Neural progenitor cell (in vitro differentiated cells): ENCODE data around the gene RPL3. TPM values are rescaled to one million over a fixed set of nuclear protein-coding genes. Genes with fewer than 3 reads are reported as not detected.

Experiments used
- DNase-seq: peaks from one replicate; pipeline ENCODE4 v3.0.0-alpha.2; 2016; ENCODE audit warnings: low spot score
- H2AFZ ChIP-seq: fragments of 200-600 bp; sonication (generic); replicated peaks from 2 replicates; pipeline ENCODE4 v1.6.1; 2016; ENCODE audit warnings: antibody characterized with exemption
- H3F3A ChIP-seq: fragments of 200-600 bp; sonication (generic); 2 replicates; pipeline ENCODE4 v1.6.1; 2016; ENCODE audit warnings: antibody characterized with exemption, low read depth
- H3K27ac ChIP-seq: fragments of 200-600 bp; sonication (generic); 2 replicates; pipeline ENCODE4 v1.5.1; 2016; ENCODE audit warnings: mild to moderate bottlenecking
- H3K27me3 ChIP-seq: fragments of 200-600 bp; sonication (generic); 2 replicates; pipeline ENCODE4 v1.6.1; 2016; ENCODE audit warnings: mild to moderate bottlenecking, moderate library complexity
- H3K36me3 ChIP-seq: fragments of 200-600 bp; sonication (generic); 2 replicates; pipeline ENCODE4 v1.5.1; 2016
- H3K4me1 ChIP-seq: fragments of 200-600 bp; sonication (generic); 2 replicates; pipeline ENCODE4 v1.6.1; 2016; ENCODE audit warnings: mixed run types
- H3K4me2 ChIP-seq: fragments of 200-600 bp; sonication (generic); 2 replicates; pipeline ENCODE4 v1.6.1; 2016
- H3K4me3 ChIP-seq: fragments of 200-600 bp; sonication (generic); 2 replicates; pipeline ENCODE4 v1.5.1; 2016
- H3K79me2 ChIP-seq: fragments of 200-600 bp; sonication (generic); 2 replicates; pipeline ENCODE4 v1.6.1; 2016; ENCODE audit warnings: low read depth
- H3K9ac ChIP-seq: fragments of 200-600 bp; sonication (generic); 2 replicates; pipeline ENCODE4 v1.6.1; 2016
- H3K9me3 ChIP-seq: fragments of 200-600 bp; sonication (generic); 2 replicates; pipeline ENCODE4 v1.5.1; 2016; ENCODE audit warnings: low read depth
- H4K20me1 ChIP-seq: fragments of 200-600 bp; sonication (generic); 2 replicates; pipeline ENCODE4 v1.6.1; 2016; ENCODE audit warnings: low read depth
- H3K27ac Mint-ChIP-seq: 3 replicates; pipeline ENCODE4 v1.8.0; 2021; ENCODE audit warnings: mixed read lengths
- H3K27me3 Mint-ChIP-seq: 2 replicates; pipeline ENCODE4 v1.8.0; 2022; ENCODE audit warnings: low read depth, mild to moderate bottlenecking, inconsistent platforms, moderate library complexity, mixed read lengths; ENCODE audit not compliant: insufficient read depth
- H3K36me3 Mint-ChIP-seq: 3 replicates; pipeline ENCODE4 v1.8.0; 2021; ENCODE audit warnings: mixed read lengths
- H3K4me1 Mint-ChIP-seq: 3 replicates; pipeline ENCODE4 v1.8.0; 2021; ENCODE audit warnings: mixed read lengths
- H3K4me3 Mint-ChIP-seq: 3 replicates; pipeline ENCODE4 v1.8.0; 2021; ENCODE audit warnings: mild to moderate bottlenecking, moderate library complexity, mixed read lengths
- H3K9me3 Mint-ChIP-seq: 3 replicates; pipeline ENCODE4 v1.8.0; 2020; ENCODE audit warnings: mixed read lengths
- CTCF ChIP-seq: fragments of 200-600 bp; sonication (generic); IDR thresholded peaks from 2 replicates; pipeline ENCODE4 v1.5.1; 2017; ENCODE audit warnings: antibody characterized with exemption, mild to moderate bottlenecking
- EZH2 ChIP-seq: fragments of 200-600 bp; sonication (generic); IDR thresholded peaks from 2 replicates; pipeline ENCODE4 v1.6.1; 2017; ENCODE audit warnings: antibody characterized with exemption, mild to moderate bottlenecking, moderate library complexity
- EZH2phosphoT487 ChIP-seq: fragments of 200-600 bp; sonication (generic); IDR thresholded peaks from 2 replicates; pipeline ENCODE4 v1.6.1; 2017; ENCODE audit warnings: antibody characterized with exemption
- total RNA-seq: library from RNA; depleted of rRNA; stranded (reverse); fragments of >200 nt; gene quantifications from 2 replicates; pipeline ENCODE4 v1.2.3, GENCODE V29; 2015; ENCODE audit warnings: low replicate concordance

Gene RPL3
- total RNA-seq, 1 donor from 2014 or later = 3,021 TPM

- Histone ChIP-seq H2AFZ (no peak overlapping the region), H3K27ac (no peak overlapping the region), H3K4me3 (no peak overlapping the region), H3K27me3 (no peaks in the 10 kb centered on the region), H3K4me2 (no peak overlapping the region), H3K79me2 (no peaks in the 10 kb centered on the region), H3K4me1 (peaks cover 7% of the 10 kb centered on the region), H3F3A (peaks cover 8% of the 10 kb centered on the region), H3K9ac (no peak overlapping the region), H4K20me1 (no peaks in the 10 kb centered on the region), H3K36me3 (no peaks in the 10 kb centered on the region), H3K9me3 (no peaks in the 10 kb centered on the region)
- TF ChIP-seq EZH2 = no peak
- TF ChIP-seq CTCF = no peak
- TF ChIP-seq EZH2phosphoT487 = no peak
- peaks cover 12% of the 10 kb centered on the region for H3K27me3 Mint-ChIP-seq
- peaks cover 3% of the 10 kb centered on the region for H3K36me3 Mint-ChIP-seq
- H3K9me3 Mint-ChIP-seq = peaks cover 5% of the 10 kb centered on the region
- H3K27ac Mint-ChIP-seq = no peak overlapping the region
- H3K4me1 Mint-ChIP-seq = peaks cover 19% of the 10 kb centered on the region
- no peak overlapping the region for H3K4me3 Mint-ChIP-seq
- DNase-seq = no peak
Observed at GRCh38 chr22:39281126-39281525, 38.3 kb downstream of the RPL3 start.

- Histone ChIP-seq H3K9ac (no peak overlapping the region), H3K9me3 (no peaks in the 10 kb centered on the region), H3K4me1 (peaks cover 7% of the 10 kb centered on the region), H3K4me3 (no peak overlapping the region), H2AFZ (no peak overlapping the region), H4K20me1 (no peaks in the 10 kb centered on the region), H3K27ac (no peak overlapping the region), H3K4me2 (no peak overlapping the region), H3K79me2 (no peaks in the 10 kb centered on the region), H3K27me3 (no peaks in the 10 kb centered on the region), H3K36me3 (no peaks in the 10 kb centered on the region), H3F3A (peaks cover 8% of the 10 kb centered on the region)
- Mint-ChIP-seq H3K36me3 (peaks cover 3% of the 10 kb centered on the region), H3K9me3 (peaks cover 5% of the 10 kb centered on the region), H3K27ac (peak overlapping the region; percentile 42), H3K27me3 (peaks cover 9% of the 10 kb centered on the region), H3K4me1 (peaks cover 19% of the 10 kb centered on the region), H3K4me3 (no peak overlapping the region)
- no peak for TF ChIP-seq EZH2phosphoT487
- DNase-seq = no peak
Observed at GRCh38 chr22:39280250-39280649, 39.2 kb downstream of the RPL3 start.

- peak overlapping the region; percentile 36 for H2AFZ ChIP-seq
- no peaks in the 10 kb centered on the region for H3K79me2 ChIP-seq
- no peak for DNase-seq
- no peaks in the 10 kb centered on the region for H3K36me3 ChIP-seq
- H3K4me1 ChIP-seq = peaks cover 7% of the 10 kb centered on the region
- H3K27me3 Mint-ChIP-seq = peaks cover 6% of the 10 kb centered on the region
- H3K9me3 ChIP-seq = no peaks in the 10 kb centered on the region
- H3K4me3 ChIP-seq = no peak overlapping the region
- TF ChIP-seq CTCF = no peak
- no peak for TF ChIP-seq EZH2
- TF ChIP-seq EZH2phosphoT487 = no peak
- no peak overlapping the region for H3K27ac ChIP-seq
- H3K9ac ChIP-seq = no peak overlapping the region
- H3K4me3 Mint-ChIP-seq = no peak overlapping the region
- H3K4me2 ChIP-seq = peak overlapping the region; percentile 8
- peaks cover 5% of the 10 kb centered on the region for H3K9me3 Mint-ChIP-seq
- H4K20me1 ChIP-seq = no peaks in the 10 kb centered on the region
- peak overlapping the region; percentile 72 for H3K27ac Mint-ChIP-seq
- peaks cover 8% of the 10 kb centered on the region for H3F3A ChIP-seq
- no peaks in the 10 kb centered on the region for H3K27me3 ChIP-seq
- peaks cover 19% of the 10 kb centered on the region for H3K4me1 Mint-ChIP-seq
- H3K36me3 Mint-ChIP-seq = peaks cover 3% of the 10 kb centered on the region
Observed at GRCh38 chr22:39279170-39279850, 40.1 kb downstream of the RPL3 start.

- peaks cover 9% of the 10 kb centered on the region for H3K27me3 Mint-ChIP-seq
- no peak overlapping the region for H3K4me3 Mint-ChIP-seq
- Histone ChIP-seq H3K9me3 (no peaks in the 10 kb centered on the region), H3K36me3 (no peaks in the 10 kb centered on the region), H2AFZ (no peak overlapping the region), H3F3A (peaks cover 8% of the 10 kb centered on the region), H3K79me2 (no peaks in the 10 kb centered on the region), H3K9ac (no peak overlapping the region), H4K20me1 (no peaks in the 10 kb centered on the region), H3K27ac (no peak overlapping the region), H3K4me2 (no peak overlapping the region), H3K4me3 (no peak overlapping the region), H3K4me1 (peaks cover 7% of the 10 kb centered on the region), H3K27me3 (no peaks in the 10 kb centered on the region)
- peaks cover 17% of the 10 kb centered on the region for H3K4me1 Mint-ChIP-seq
- H3K27ac Mint-ChIP-seq = no peak overlapping the region
- peaks cover 5% of the 10 kb centered on the region for H3K9me3 Mint-ChIP-seq
- DNase-seq = no peak
- TF ChIP-seq EZH2phosphoT487 (no peak), CTCF (no peak), EZH2 (no peak)
- H3K36me3 Mint-ChIP-seq = peaks cover 3% of the 10 kb centered on the region
Observed at GRCh38 chr22:39278040-39278439, 41.4 kb downstream of the RPL3 start.
